Fibroblast of mammary gland (primary cell): ENCODE data around the gene EMID1.

Experiments
- DNase-seq: peaks from one replicate; pipeline ENCODE4 v3.0.0-alpha.2; 2010; ENCODE audit warnings: low read depth
- H3K4me3 ChIP-seq: 2 replicates; pipeline ENCODE4 v1.5.1; 2011; ENCODE audit warnings: low read depth, mild to moderate bottlenecking, low read length, moderate library complexity; ENCODE audit not compliant: control insufficient read depth
- TF ChIP-seq, protein P1 (sequence below): conservative IDR thresholded peaks from 2 replicates; pipeline ENCODE4 v1.5.1; 2011; ENCODE audit warnings: low read depth, low read length, inconsistent platforms; ENCODE audit not compliant: control insufficient read depth, insufficient read depth

EMID1 gene

GRCh38 chr22:29219881-29220670 is 14.4 kb downstream of the EMID1 start:
- TF ChIP-seq, protein P1, sequence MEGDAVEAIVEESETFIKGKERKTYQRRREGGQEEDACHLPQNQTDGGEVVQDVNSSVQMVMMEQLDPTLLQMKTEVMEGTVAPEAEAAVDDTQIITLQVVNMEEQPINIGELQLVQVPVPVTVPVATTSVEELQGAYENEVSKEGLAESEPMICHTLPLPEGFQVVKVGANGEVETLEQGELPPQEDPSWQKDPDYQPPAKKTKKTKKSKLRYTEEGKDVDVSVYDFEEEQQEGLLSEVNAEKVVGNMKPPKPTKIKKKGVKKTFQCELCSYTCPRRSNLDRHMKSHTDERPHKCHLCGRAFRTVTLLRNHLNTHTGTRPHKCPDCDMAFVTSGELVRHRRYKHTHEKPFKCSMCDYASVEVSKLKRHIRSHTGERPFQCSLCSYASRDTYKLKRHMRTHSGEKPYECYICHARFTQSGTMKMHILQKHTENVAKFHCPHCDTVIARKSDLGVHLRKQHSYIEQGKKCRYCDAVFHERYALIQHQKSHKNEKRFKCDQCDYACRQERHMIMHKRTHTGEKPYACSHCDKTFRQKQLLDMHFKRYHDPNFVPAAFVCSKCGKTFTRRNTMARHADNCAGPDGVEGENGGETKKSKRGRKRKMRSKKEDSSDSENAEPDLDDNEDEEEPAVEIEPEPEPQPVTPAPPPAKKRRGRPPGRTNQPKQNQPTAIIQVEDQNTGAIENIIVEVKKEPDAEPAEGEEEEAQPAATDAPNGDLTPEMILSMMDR = no peak
- DNase-seq = no peak
- no peak overlapping the region for H3K4me3 ChIP-seq

- TF ChIP-seq, protein P1 = no peak
- no peak overlapping the region for H3K4me3 ChIP-seq
- DNase-seq = no peak
Observed at GRCh38 chr22:29224121-29224858, 18.6 kb downstream of the EMID1 start.

- H3K4me3 ChIP-seq = no peak overlapping the region
- TF ChIP-seq, protein P1 = no peak
- no peak for DNase-seq
Observed at GRCh38 chr22:29224859-29225410, 19.2 kb downstream of the EMID1 start.

DNA sequence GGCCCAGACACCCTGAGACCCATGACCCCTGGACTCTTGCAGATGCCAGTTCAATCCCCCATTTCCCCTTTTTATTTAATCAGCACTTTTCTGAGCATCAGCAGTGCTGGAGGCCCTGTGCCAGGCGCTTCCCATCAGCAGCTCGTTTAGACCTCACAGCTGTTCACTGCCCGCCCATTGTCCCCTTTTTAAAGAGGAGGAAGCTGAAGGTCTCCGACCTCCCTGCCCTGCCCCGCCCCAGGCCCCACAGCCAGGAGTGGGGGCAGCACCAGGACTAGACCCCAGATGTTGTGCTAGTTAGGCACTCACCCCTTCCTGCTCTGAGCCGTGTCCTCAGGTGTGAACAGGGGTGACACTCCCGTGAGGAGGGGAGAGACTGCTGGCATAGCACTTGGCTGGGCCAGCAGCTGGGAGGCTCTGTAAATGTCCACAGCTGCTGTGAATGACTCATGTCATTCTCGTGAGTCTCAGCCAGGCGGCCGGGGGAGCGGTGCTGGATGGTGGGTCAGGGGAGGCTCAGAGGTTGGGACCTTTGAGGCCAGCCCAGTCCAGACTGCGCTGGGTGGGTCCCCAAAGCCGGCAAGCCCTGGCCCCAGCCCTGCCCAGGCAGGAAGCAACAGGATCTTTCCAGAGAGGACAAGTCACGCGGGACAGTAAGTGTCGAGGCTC is 19.9 kb downstream of the EMID1 start:
- peak; percentile 20 for DNase-seq
- TF ChIP-seq, protein P1 = no peak
- no peak overlapping the region for H3K4me3 ChIP-seq

- DNase-seq = no peak
- TF ChIP-seq, protein P1 = no peak
- H3K4me3 ChIP-seq = no peak overlapping the region
Observed at GRCh38 chr22:29226351-29226981, 20.8 kb downstream of the EMID1 start.
